MM.1S (cell line): Measurements from ENCODE around the gene NDRG2.

Source experiments
- CTCF ChIP-seq: fragments of 300-600 bp; sonication (generic); IDR thresholded peaks from 2 replicates; pipeline ENCODE4 v1.5.1; 2016; ENCODE audit warnings: antibody characterized with exemption, low read length, mixed read lengths
- EZH2 ChIP-seq: fragments of 300-600 bp; sonication (generic); optimal IDR thresholded peaks from 2 replicates; pipeline ENCODE3; 2017; ENCODE audit warnings: low read depth, mild to moderate bottlenecking, antibody characterized with exemption, low read length, mixed read lengths
- EZH2phosphoT487 ChIP-seq: fragments of 300-600 bp; sonication (generic); IDR thresholded peaks from 2 replicates; pipeline ENCODE4 v1.6.1; 2018; ENCODE audit warnings: antibody characterized with exemption, low read length

GRCh38 chr14:20978687-20979086 lies 46.2 kb downstream of the NDRG2 start:
- TF ChIP-seq CTCF (no peak), EZH2 (no peak), EZH2phosphoT487 (no peak)
